ENCODE data around the gene ANGEL1.

GRCh38 chr14:76756371-76756750 lies 56.3 kb downstream of the ANGEL1 start:
- TF ChIP-seq ARNTL (CRISPR knock-in tag; IDR thresholded peaks at IDR 0.05; ENCODE audit: borderline replicate concordance, low read depth) (no peak), CREB5 (CRISPR knock-in tag; IDR thresholded peaks at IDR 0.05; ENCODE audit: low read depth) (no peak), PATZ1 (CRISPR knock-in tag; IDR thresholded peaks at IDR 0.05; ENCODE audit: borderline replicate concordance) (no peak), CSDC2 (CRISPR knock-in tag; IDR thresholded peaks at IDR 0.05) (no peak), ZFP30 (CRISPR knock-in tag; IDR thresholded peaks at IDR 0.05) (no peak), PPARA (CRISPR knock-in tag; IDR thresholded peaks at IDR 0.05; ENCODE audit: borderline replicate concordance) (no peak), TSHZ2 (CRISPR knock-in tag; IDR thresholded peaks at IDR 0.05) (no peak), ESRRG (CRISPR knock-in tag; IDR thresholded peaks at IDR 0.05) (no peak), ZNF70 (CRISPR knock-in tag; IDR thresholded peaks at IDR 0.05) (no peak), ZFP3 (CRISPR knock-in tag; IDR thresholded peaks at IDR 0.05) (no peak), TOX (CRISPR knock-in tag; IDR thresholded peaks at IDR 0.05; ENCODE audit: borderline replicate concordance) (no peak), ZNF565 (CRISPR knock-in tag; conservative IDR thresholded peaks at IDR 0.05; ENCODE audit: low read depth) (no peak), ZNF8 (CRISPR knock-in tag; IDR thresholded peaks at IDR 0.05) (no peak), BACH2 (CRISPR knock-in tag; IDR thresholded peaks at IDR 0.05; ENCODE audit: borderline replicate concordance) (no peak)

Measured in SK-N-SH treated with all-trans-retinoic acid at 6 μM for 48 hours (cell line).